Thoracic aorta (tissue), 2 donors: ENCODE results near the gene MDK. TPM values are rescaled to one million over a fixed set of nuclear protein-coding genes. Genes with fewer than 3 reads are reported as not detected.
"Not testable (repeated sequence)": the region's sequence is repeated elsewhere in the genome, so short reads cannot be mapped to it uniquely, and the experiment has no call there.

ENCODE experiments used
- ATAC-seq: fragments of 150-250 bp; one replicate; pipeline ENCODE4 v1.8.0; 2017; ENCODE audit warnings: low read depth; ENCODE audit not compliant: insufficient number of reproducible peaks, low FRiP score
- DNase-seq: peaks from one replicate; pipeline ENCODE4 v3.0.0-alpha.2; 2020; ENCODE audit warnings: low spot score
- H3K27ac ChIP-seq, 2 donors: fragments of 200-600 bp; sonication (generic); 1 replicate in 1 of 2; 2 replicates in 1 of 2; pipeline ENCODE4 v1.5.1; 2016; ENCODE audit warnings: mild to moderate bottlenecking in 2 of 2, moderate library complexity in 2 of 2
- H3K27me3 ChIP-seq: fragments of 200-600 bp; sonication (generic); replicated peaks from 2 replicates; pipeline ENCODE4 v1.6.0; 2016; ENCODE audit warnings: mild to moderate bottlenecking; ENCODE audit not compliant: insufficient read depth
- H3K36me3 ChIP-seq: fragments of 200-600 bp; sonication (generic); one replicate; pipeline ENCODE4 v1.5.1; 2016
- H3K4me1 ChIP-seq, 2 donors: fragments of 200-600 bp; sonication (generic); 1 replicate in 1 of 2; 2 replicates in 1 of 2; pipeline versions ENCODE4 v1.5.1 to v1.6.0; 2016; ENCODE audit warnings: low read depth in 2 of 2, mild to moderate bottlenecking in 1 of 2; ENCODE audit not compliant: control insufficient read depth in 1 of 2
- H3K4me3 ChIP-seq: fragments of 200-600 bp; sonication (generic); 2 replicates; pipeline ENCODE4 v1.5.1; 2016; ENCODE audit warnings: mild to moderate bottlenecking
- H3K9me3 ChIP-seq: fragments of 200-600 bp; sonication (generic); 2 replicates; pipeline ENCODE4 v1.5.1; 2016
- CTCF ChIP-seq: fragments of 200-600 bp; sonication (generic); IDR thresholded peaks from one replicate; pipeline ENCODE4 v1.5.1; 2019; ENCODE audit warnings: antibody characterized with exemption
- total RNA-seq, 2 donors: library from RNA; depleted of rRNA; stranded (reverse); fragments of >200 nt; gene quantifications; one replicate each; pipeline versions ENCODE4 v1.1.0 to v1.2.3, GENCODE V29; 2016

Gene MDK
- total RNA-seq, 2 donors from 2014 or later = 13.5 to 21.0 TPM

- H3K9me3 ChIP-seq = no peaks in the 10 kb centered on the region
- no peak overlapping the region for H3K27ac ChIP-seq
- H3K36me3 ChIP-seq = peaks cover 27% of the 10 kb centered on the region
- DNase-seq (no peak), ATAC-seq (no peak)
- no peaks in the 10 kb centered on the region for H3K27me3 ChIP-seq
- no peak overlapping the region for H3K4me3 ChIP-seq
- TF ChIP-seq CTCF = no peak
- peaks cover 9 to 11% of the 10 kb centered on the region in 2 donors for H3K4me1 ChIP-seq
These were observed 3.2 kb upstream of the MDK start for GRCh38 chr11:46378296-46378695.

- no peak for TF ChIP-seq CTCF
- H3K4me3 ChIP-seq = no peak overlapping the region
- peaks cover 9 to 11% of the 10 kb centered on the region in 2 donors for H3K4me1 ChIP-seq
- H3K36me3 ChIP-seq = peaks cover 27% of the 10 kb centered on the region
- ATAC-seq (no peak), DNase-seq (no peak)
- H3K27ac ChIP-seq = no peak overlapping the region
- H3K9me3 ChIP-seq = no peaks in the 10 kb centered on the region
- H3K27me3 ChIP-seq = no peaks in the 10 kb centered on the region
These were observed 2.5 kb upstream of the MDK start for GRCh38 chr11:46378811-46379481.

GRCh38 chr11:46379482-46380293 lies 1.8 kb upstream of the MDK start:
- not testable (repeated sequence) for ATAC-seq, DNase-seq, H3K27me3 ChIP-seq, H3K9me3 ChIP-seq
- Histone ChIP-seq H3K4me1 (peaks cover 9 to 11% of the 10 kb centered on the region in 2 donors), H3K4me3 (peak overlapping the region; percentile 93), H3K36me3 (peaks cover 20% of the 10 kb centered on the region), H3K27ac (peak overlapping the region in 1 of 2 donors; percentile 8)

- no peak for DNase-seq
- ATAC-seq = peak; percentile 32
- Histone ChIP-seq H3K4me3 (peak overlapping the region; percentile 93), H3K4me1 (peaks cover 9 to 11% of the 10 kb centered on the region in 2 donors), H3K36me3 (peaks cover 12% of the 10 kb centered on the region), H3K9me3 (no peaks in the 10 kb centered on the region), H3K27me3 (no peaks in the 10 kb centered on the region), H3K27ac (peak overlapping the region in 1 of 2 donors; percentile 26)
- TF ChIP-seq CTCF = no peak
These were observed 975 bp upstream of the MDK start for GRCh38 chr11:46380340-46381047.

GRCh38 chr11:46381819-46382645 lies 563 bp downstream of the MDK start:
- Histone ChIP-seq H3K27ac (no peak overlapping the region), H3K9me3 (no peaks in the 10 kb centered on the region), H3K4me1 (peaks cover 9 to 11% of the 10 kb centered on the region in 2 donors), H3K27me3 (no peaks in the 10 kb centered on the region), H3K36me3 (no peaks in the 10 kb centered on the region), H3K4me3 (peak overlapping the region; percentile 93)
- no peak for TF ChIP-seq CTCF
- DNase-seq = no peak
- ATAC-seq = no peak
